ENCODE results near the gene ATP11B.

The ATP11B gene

GRCh38 chr3:182919866-182920357, 126.6 kb downstream of the ATP11B start:
- Histone ChIP-seq H3K79me2 (ENCODE audit: control insufficient read depth, low read length) (no peaks in the 10 kb centered on the region), H3K9me2 (replicated peaks; ENCODE audit: control insufficient read depth, low read length) (no peaks in the 10 kb centered on the region), H3K4me2 (ENCODE audit: low read length) (no peak overlapping the region), H3K4me3 (ENCODE audit: low read length) (no peak overlapping the region), H3K36me3 (ENCODE audit: control insufficient read depth, low read length) (peaks cover 7% of the 10 kb centered on the region), H3F3A (ENCODE audit: control insufficient read depth, insufficient read depth) (no peaks in the 10 kb centered on the region), H3K27me3 (ENCODE audit: control insufficient read depth, low read length) (no peaks in the 10 kb centered on the region), H3K9me3 (ENCODE audit: control insufficient read depth, insufficient read depth, low read length) (no peaks in the 10 kb centered on the region), H3K27ac (ENCODE audit: low read depth, low read length) (no peak overlapping the region), H4K20me1 (ENCODE audit: control insufficient read depth, insufficient read depth, low read depth, low read length) (no peaks in the 10 kb centered on the region), H3K4me1 (ENCODE audit: control insufficient read depth, low read length) (peaks cover 3% of the 10 kb centered on the region; the same call in 1 of the 2 replicates)
- TF ChIP-seq EZH2phosphoT487 (IDR thresholded peaks at IDR 0.05; ENCODE audit: borderline replicate concordance, low read length) (no peak), CTCF (IDR thresholded peaks at IDR 0.05; ENCODE audit: low read depth, low read length, poor library complexity, severe bottlenecking) (no peak)

- Histone ChIP-seq H3K4me2 (ENCODE audit: low read length) (no peak overlapping the region), H4K20me1 (ENCODE audit: control insufficient read depth, insufficient read depth, low read depth, low read length) (no peaks in the 10 kb centered on the region), H3K36me3 (ENCODE audit: control insufficient read depth, low read length) (no peaks in the 10 kb centered on the region; the same call in 1 of the 2 replicates), H3K27me3 (ENCODE audit: control insufficient read depth, low read length) (no peaks in the 10 kb centered on the region), H3K9me3 (ENCODE audit: control insufficient read depth, insufficient read depth, low read length) (no peaks in the 10 kb centered on the region), H3K79me2 (ENCODE audit: control insufficient read depth, low read length) (no peaks in the 10 kb centered on the region), H3K4me3 (ENCODE audit: low read length) (no peak overlapping the region), H3K4me1 (ENCODE audit: control insufficient read depth, low read length) (peaks cover 7% of the 10 kb centered on the region), H3F3A (ENCODE audit: control insufficient read depth, insufficient read depth) (no peaks in the 10 kb centered on the region), H3K9me2 (replicated peaks; ENCODE audit: control insufficient read depth, low read length) (no peaks in the 10 kb centered on the region), H3K27ac (ENCODE audit: low read depth, low read length) (no peak overlapping the region)
- no peak for TF ChIP-seq EZH2phosphoT487 (IDR thresholded peaks at IDR 0.05; ENCODE audit: borderline replicate concordance, low read length)
- TF ChIP-seq CTCF (IDR thresholded peaks at IDR 0.05; ENCODE audit: low read depth, low read length, poor library complexity, severe bottlenecking): no peak
Observed at GRCh38 chr3:182920515-182921084, 127.3 kb downstream of the ATP11B start.

DNA sequence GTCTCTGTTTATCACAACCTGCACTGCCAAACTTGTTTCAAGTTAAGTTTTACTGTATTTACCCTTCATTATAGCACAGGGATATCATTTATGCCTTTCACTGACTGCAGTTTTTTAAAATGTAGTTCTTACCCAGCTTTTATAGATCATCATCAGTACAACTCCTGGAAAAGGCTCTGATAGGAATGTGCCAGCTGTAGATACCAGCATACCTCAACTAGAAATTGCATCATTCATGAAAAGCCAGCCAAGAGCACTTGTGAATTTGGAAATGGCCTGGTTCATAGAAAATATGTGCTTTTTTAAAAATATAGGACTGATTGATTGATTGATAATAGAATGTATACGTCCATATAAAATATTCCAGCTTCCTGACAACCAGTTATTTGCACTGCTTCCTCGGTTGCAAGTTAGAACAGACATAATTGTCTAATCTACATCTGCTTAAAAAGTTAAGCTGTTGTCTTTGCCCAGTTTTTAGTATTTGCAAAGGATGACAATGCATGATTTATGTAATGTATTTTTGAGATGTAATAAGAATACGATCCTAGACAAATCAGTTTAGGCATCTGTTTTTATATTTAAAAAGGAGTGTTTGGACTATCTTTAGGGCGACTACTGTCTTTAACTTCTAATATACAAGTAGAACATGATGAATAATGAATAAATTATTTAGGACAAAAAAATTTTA, 128.5 kb downstream of the ATP11B start:
- no peaks in the 10 kb centered on the region for H3F3A ChIP-seq (ENCODE audit: control insufficient read depth, insufficient read depth)

More for the DNA sequence above, 128.5 kb downstream of the ATP11B start:
- TF ChIP-seq CTCF (IDR thresholded peaks at IDR 0.05; ENCODE audit: low read depth, low read length, poor library complexity, severe bottlenecking) (no peak), EZH2phosphoT487 (IDR thresholded peaks at IDR 0.05; ENCODE audit: borderline replicate concordance, low read length) (no peak)
- no peaks in the 10 kb centered on the region for H3K9me3 ChIP-seq (ENCODE audit: control insufficient read depth, insufficient read depth, low read length)
- no peak overlapping the region for H3K27ac ChIP-seq (ENCODE audit: low read depth, low read length)
- no peaks in the 10 kb centered on the region for H3K79me2 ChIP-seq (ENCODE audit: control insufficient read depth, low read length)
- H3K9me2 ChIP-seq (replicated peaks; ENCODE audit: control insufficient read depth, low read length): no peaks in the 10 kb centered on the region
- H4K20me1 ChIP-seq (ENCODE audit: control insufficient read depth, insufficient read depth, low read depth, low read length): no peaks in the 10 kb centered on the region
- H3K4me1 ChIP-seq (ENCODE audit: control insufficient read depth, low read length): peaks cover 15% of the 10 kb centered on the region
- H3K4me3 ChIP-seq (ENCODE audit: low read length): no peak overlapping the region
- H3K27me3 ChIP-seq (ENCODE audit: control insufficient read depth, low read length): no peaks in the 10 kb centered on the region
- no peaks in the 10 kb centered on the region for H3K36me3 ChIP-seq (ENCODE audit: control insufficient read depth, low read length)
- no peak overlapping the region for H3K4me2 ChIP-seq (ENCODE audit: low read length)
